Measurements from ENCODE around the gene TERT.

DNA sequence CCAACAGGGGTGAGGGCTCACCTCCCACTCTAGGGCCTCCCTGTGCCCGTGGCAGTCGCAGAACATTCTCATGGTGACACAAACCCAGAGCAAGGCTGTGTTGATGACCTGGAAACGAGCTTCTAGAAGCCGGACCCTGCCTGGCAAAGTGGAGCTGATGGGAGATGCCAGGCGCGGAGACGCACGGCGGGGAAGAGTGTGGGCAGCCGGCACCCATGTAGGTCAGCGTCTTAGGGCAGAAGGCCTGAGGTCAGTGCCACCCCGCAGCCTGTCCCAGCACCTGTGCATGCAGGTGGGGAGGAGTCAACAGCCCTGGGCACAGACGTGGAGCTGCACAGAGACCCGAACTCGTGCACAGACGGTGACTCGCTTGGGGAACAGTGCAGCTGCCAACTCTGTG, 64.3 kb downstream of the TERT start:
- no peak for TF ChIP-seq EZH2 (IDR thresholded peaks at IDR 0.05; ENCODE audit: borderline replicate concordance, low read depth, low read length, severe bottlenecking)
- TF ChIP-seq, protein P1, sequence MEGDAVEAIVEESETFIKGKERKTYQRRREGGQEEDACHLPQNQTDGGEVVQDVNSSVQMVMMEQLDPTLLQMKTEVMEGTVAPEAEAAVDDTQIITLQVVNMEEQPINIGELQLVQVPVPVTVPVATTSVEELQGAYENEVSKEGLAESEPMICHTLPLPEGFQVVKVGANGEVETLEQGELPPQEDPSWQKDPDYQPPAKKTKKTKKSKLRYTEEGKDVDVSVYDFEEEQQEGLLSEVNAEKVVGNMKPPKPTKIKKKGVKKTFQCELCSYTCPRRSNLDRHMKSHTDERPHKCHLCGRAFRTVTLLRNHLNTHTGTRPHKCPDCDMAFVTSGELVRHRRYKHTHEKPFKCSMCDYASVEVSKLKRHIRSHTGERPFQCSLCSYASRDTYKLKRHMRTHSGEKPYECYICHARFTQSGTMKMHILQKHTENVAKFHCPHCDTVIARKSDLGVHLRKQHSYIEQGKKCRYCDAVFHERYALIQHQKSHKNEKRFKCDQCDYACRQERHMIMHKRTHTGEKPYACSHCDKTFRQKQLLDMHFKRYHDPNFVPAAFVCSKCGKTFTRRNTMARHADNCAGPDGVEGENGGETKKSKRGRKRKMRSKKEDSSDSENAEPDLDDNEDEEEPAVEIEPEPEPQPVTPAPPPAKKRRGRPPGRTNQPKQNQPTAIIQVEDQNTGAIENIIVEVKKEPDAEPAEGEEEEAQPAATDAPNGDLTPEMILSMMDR (IDR thresholded peaks at IDR 0.05; ENCODE audit: borderline replicate concordance, extremely low read depth, low read length, poor library complexity, severe bottlenecking) = no peak
